Fibroblast of the aortic adventitia (primary cell): ENCODE results near the gene WDR48. TPM values are rescaled to one million over a fixed set of nuclear protein-coding genes. Genes with fewer than 3 reads are reported as not detected.

Source experiments
- DNase-seq: peaks from one replicate; pipeline ENCODE4 v3.0.0-alpha.2; 2010; ENCODE audit warnings: low read depth
- H3K4me3 ChIP-seq: 2 replicates; pipeline ENCODE4 v1.5.1; 2011; ENCODE audit warnings: low read depth, mild to moderate bottlenecking, control low read depth, low read length, moderate library complexity
- CTCF ChIP-seq: IDR thresholded peaks from 2 replicates; pipeline ENCODE4 v1.5.1; 2011; ENCODE audit warnings: mild to moderate bottlenecking, low read length, control low read depth, inconsistent platforms; ENCODE audit not compliant: insufficient read depth
- total RNA-seq: library from RNA; depleted of rRNA; stranded (reverse); fragments of >200 nt; gene quantifications from 2 replicates; pipeline ENCODE4 v1.2.3, GENCODE V29; 2012; ENCODE audit warnings: low replicate concordance

WDR48 gene
- total RNA-seq, 1 donor = 41.3 TPM

- DNase-seq = no peak
These were observed 53.3 kb downstream of the WDR48 start for GRCh38 chr3:39104961-39105686.

GRCh38 chr3:39105687-39106063 is 53.9 kb downstream of the WDR48 start:
- peak overlapping the region; percentile 93 for H3K4me3 ChIP-seq
- TF ChIP-seq CTCF = no peak
- no peak for DNase-seq

More at GRCh38 chr3:39104961-39105686, 53.3 kb downstream of the WDR48 start:
- TF ChIP-seq CTCF = no peak
- no peak overlapping the region for H3K4me3 ChIP-seq

GRCh38 chr3:39106281-39106811 is 54.5 kb downstream of the WDR48 start:
- no peak for TF ChIP-seq CTCF
- peak; percentile 41 for DNase-seq

GRCh38 chr3:39106851-39107387 is 55.1 kb downstream of the WDR48 start:
- TF ChIP-seq CTCF = peak; percentile 11
- peak; percentile 51 for DNase-seq
- H3K4me3 ChIP-seq = peak overlapping the region; percentile 93

More at GRCh38 chr3:39106281-39106811, 54.5 kb downstream of the WDR48 start:
- peak overlapping the region; percentile 93 for H3K4me3 ChIP-seq

- peak; percentile 85 for DNase-seq
- TF ChIP-seq CTCF = no peak
- peak within 1 kb of the TSS; percentile 93 for H3K4me3 ChIP-seq
These were observed 55.8 kb downstream of the WDR48 start, which contains the start of the genes GORASP1 and TTC21A for GRCh38 chr3:39107388-39108199. Gene GORASP1, minus strand, starts transcription at chr3:39107627. Its CDS starts 86 bp downstream, at chr3:39107541. Gene TTC21A, plus strand, starts transcription at chr3:39107680. Its CDS starts 158 bp downstream, at chr3:39107838.

GRCh38 chr3:39108200-39108710 is 56.4 kb downstream of the WDR48 start:
- TF ChIP-seq CTCF = no peak
- DNase-seq = no peak
- H3K4me3 ChIP-seq = peak overlapping the region; percentile 93
